Stimulated activated CD4-positive, alpha-beta T cell treated with anti-CD3 and anti-CD28 coated beads, Interleukin-4, amount 100 ng/mL, for 48 hours (primary cell): ENCODE results near the gene DERL2.
A peak's percentile ranks its signal among the peaks of the same experiment; 100 is the strongest.

ENCODE experiments used
- DNase-seq, 2 donors: peaks; one replicate each; pipeline ENCODE4 v3.0.0-alpha.2; 2020; ENCODE audit warnings: low read depth in 2 of 2

The DERL2 gene

DNA sequence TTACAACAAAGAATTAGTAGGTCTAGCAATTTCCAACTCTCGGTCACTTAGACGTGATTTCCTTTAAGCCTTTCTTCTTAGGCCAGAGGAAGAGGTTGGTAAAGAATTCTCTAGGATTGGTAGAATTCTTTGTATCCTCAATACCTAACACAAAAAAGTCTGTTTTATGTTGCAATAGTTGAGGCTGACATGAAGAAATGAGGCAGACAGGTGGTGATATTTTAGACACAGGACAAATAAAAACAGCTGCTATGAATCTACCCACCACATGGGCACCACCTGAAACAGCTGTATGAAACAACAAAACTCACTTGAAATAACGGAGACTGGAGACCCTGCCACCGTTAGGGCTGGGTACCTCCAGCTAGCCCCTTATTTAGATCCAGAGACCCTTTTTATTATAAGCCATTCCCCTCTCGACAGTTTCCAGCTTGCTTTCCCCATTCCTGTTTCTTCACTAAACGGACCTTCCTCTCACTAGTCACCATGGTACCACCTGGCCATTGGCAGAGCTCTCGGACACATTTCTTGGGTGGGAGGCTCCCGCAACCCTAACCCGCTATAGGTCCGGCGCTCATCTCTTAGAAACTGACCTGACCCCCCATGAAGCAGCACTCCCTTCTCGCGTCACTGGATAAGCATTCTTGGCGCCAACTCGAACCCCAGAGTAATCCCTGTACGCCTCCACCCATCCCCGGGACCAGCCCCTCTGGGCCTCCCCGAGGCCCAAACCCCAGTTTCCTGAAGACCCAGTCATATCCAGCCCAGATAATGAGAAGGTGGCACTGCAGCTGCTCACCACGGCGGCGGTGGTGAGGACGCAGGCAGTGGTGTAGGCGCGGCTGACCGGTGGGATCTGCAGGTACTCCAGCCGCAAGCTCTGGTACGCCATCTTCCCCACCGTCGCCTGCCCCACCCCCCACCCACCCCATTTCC, at the start of gene DERL2:
Gene DERL2, minus strand, starts transcription at position 909 of the 936 bp plus-strand sequence. Its CDS starts 17 bp downstream, at position 892.
- no peak for DNase-seq

DNA sequence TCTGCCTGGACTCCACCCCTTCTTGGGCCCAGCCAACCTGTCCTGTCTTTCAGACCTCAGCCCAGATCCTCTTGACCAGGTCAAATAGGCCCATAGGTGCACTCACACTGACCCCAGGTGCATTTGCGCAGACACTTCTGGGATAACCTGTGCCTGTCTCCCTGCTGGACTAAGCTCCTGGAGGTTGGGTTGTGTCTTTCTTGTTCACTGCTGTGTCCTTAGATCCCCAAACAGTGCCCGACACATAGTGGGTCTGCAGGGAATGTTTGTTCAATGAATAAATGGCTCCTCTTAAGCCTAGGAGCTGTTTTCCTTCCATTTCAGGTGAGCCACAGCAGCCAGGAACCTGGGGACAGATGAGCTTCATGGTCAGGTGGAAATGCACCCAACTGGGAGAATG, 49.5 kb upstream of the DERL2 start:
- DNase-seq, result no peak

DNA sequence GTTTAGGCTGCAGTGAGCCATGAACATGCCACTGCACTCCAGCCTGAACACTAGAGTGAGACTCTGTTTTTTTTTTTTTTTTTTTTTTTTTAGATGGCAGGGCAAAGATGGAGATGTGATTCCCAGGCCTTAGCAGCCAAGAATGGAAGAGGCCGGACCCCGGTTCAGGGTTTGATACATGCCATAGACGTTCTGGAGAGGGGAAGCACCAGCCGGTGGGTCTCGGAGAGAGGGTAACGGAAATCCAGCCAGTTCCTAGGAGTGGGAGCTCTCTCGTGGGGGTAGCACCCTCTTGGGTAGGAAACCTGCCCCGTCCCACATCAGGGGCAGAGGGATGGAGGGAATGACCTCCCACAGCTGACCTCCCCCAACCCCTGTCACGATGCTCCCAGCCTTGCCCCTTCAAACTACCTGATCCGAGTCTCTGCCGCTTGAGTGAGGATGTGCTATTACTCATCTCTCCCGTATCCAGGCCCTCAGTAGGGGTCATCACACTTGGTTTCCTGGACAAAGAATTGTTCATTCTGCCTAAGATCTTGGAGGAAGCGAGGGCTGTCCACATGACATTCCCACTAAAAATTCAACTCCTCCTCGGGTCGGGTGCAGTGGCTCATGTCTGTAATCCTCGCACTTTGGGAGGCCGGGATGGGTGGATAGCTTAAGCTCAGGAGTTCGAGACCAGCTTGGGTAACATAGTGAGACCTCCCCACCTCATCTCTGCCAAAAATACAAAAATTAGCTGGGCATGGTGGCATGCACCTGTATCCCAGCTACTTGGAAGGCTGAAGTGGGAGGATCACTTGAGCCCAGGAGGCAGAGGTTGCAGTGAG, 47.7 kb upstream of the DERL2 start:
- no peak for DNase-seq

DNA sequence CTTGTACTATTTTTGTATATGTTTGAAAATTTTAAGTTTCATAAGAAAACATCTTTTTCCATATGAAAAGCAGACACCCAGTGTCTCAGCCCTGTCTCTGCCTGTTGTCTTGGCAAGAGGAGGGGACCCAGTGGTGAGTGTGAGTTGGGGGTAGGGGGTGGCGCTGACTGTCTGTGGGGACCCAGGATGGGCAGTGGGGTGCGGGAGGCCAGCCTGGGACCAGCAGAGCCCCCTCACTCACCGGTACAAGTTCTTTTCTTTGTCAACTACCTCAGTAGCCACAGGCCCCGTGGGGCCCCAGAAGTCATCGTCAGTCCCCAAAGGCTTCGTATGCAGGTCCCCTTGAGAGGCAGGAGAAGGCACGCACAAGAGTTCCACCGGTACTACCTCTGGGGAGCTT, 46.6 kb upstream of the DERL2 start:
- no peak for DNase-seq

DNA sequence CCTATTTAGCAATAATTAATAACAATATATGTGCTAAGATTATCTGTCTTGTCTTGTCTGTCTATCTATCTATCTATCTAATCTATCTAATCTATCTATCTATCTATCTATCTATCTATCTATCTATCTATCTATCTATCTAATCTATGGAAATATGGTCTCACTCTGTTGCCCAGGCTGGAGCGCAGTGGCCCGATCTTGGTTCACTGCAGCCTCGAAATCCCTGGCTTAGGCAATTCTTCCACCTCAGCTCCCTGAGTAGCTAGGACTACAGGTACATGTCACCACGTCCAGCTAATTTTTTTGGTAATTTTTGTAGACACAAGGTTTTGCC, 45.1 kb upstream of the DERL2 start:
- no peak for DNase-seq

DNA sequence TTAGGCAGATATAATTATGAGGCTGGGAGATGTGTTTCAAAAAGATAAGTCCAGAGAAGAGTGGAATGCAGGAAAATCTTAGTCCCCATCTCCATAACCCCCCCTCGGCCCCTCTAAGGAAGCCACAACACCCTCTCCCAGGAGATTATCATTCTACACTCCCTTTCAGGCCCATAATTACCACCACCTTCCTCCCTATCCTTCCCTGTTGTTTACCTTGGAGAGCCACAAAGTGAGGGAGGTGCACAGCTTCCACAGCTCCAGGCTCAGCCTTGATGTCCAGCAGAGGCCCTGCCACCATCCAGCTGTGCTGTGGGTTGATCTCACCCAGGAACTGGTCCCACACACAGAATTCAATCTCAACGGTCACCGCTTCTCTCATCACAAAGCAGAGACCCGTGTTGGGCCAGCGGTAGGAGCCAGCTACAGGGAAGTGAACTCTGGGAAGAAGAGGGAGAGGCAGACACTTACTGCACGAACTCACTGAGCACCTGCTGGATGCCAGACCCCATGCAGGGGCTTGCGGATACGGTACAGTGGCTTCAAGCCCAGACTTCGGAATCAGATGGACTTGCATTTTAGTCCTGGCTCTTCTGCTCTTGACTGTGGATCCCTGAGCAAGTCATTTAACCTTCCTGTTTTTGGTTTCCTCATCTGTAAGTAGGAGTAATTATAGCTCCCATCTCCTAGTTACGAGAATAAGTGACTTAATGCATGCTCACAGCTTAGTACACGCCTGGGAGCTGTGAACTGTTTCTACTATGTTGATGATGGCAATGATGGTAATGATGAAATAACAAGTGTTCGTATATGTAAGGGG, 44.5 kb upstream of the DERL2 start:
- DNase-seq, result no peak

DNA sequence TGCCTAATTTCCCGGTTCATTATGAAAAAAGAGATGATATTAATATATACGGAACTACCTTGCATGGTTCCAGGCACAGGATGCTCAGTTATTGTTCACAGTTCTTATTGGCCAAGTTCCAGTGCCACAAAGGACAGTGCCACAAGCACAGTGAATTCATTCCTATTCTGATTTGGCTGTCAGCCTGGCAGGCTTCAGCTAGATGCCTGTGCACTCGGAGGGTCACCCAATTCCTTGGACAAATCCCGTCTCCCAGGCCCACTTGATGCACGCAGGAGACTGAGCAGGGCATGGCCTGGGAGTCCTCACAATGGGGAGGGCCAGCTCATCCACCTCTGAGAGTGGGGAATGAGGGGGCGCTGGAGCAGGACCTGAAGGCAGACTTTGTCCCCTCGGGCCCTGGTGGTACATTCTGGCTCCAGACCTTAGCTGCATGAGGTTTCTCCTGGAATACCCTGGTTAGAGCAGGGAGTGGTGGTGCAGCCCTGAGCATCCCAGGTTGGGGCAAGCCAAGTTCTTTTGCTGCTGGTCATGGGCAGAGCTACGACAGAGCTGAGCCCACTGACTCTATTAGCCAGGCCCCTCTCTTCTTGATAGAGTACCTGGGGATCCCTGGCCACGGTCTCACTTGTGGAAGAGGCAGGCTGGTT, 41.7 kb upstream of the DERL2 start:
- no peak for DNase-seq

DNA sequence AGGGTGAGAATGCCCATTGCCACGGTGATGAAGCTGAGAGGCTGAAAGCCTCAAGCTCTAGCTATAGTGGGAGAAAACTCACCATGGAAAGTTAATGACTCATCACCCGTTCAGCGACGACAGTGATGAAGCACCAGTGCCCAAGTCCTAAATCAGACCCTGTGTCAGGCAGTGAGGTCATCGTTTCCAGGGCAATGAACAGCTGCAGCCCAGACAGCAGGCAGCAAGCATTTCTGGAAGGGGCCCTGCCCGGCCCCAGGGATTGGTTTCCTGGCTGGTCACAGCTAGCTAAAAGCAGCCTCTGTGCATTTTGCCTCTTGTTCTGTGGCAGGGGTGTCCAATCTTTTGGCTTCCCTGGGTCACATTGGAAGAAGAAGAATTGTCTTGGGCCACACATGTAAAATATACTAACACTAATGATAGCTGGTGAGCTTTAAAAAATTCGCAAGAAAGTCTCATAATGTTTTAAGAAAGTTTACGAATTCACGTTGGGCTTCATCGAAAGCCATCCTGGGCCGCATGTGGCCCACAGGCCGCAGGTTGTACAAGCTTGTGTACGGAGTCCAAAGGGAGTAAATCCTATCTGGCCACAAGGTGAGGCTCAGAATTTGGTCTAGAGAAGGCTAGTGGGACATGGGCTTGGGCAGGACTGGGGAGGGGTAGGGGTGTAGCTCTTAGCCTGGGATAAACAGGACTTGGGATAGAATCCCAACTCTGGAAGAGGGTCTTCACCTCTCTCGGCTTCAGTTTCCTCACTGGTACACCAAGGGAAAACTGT, 41.0 kb upstream of the DERL2 start:
- peak; percentile 54 to 64 for DNase-seq

DNA sequence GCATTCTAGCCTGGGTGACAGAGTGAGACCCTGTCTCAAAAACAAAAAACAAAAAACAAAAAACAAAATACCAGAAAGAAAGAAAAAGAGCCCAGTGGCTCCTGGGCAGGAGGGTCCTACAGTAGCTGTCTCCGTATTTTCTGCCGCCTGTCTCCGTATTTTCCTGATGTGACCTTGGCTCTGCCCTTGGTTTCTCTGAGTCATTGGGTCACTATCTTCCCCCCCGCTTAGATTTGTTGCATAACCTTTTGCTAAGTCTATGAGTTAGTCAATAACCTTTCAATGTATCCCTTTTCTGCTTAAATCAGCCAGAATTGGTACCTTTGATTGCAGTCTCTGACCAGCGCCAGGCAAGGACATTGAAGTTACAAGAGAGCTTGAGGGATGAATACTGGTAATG, 37.3 kb upstream of the DERL2 start:
- no peak for DNase-seq

DNA sequence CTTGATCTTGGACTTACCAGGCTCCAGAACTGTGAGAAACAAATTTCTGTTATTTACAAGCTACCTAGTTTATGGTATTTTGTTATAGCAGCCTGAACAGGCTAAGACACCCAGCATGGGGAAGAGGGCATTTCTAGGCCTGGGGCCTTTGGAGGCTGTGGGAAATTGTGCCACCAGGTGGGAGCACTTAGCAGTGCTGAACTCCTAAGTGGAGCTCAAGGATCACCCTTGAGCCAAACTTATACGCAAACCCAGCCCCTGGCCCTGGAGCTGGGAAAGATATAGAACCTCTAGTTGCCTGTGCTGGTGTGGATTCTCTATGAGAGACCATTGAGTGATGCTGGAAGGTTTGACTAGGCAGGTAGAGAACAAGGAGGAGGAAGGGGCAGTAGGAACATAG, 36.5 kb upstream of the DERL2 start:
- DNase-seq, result no peak

DNA sequence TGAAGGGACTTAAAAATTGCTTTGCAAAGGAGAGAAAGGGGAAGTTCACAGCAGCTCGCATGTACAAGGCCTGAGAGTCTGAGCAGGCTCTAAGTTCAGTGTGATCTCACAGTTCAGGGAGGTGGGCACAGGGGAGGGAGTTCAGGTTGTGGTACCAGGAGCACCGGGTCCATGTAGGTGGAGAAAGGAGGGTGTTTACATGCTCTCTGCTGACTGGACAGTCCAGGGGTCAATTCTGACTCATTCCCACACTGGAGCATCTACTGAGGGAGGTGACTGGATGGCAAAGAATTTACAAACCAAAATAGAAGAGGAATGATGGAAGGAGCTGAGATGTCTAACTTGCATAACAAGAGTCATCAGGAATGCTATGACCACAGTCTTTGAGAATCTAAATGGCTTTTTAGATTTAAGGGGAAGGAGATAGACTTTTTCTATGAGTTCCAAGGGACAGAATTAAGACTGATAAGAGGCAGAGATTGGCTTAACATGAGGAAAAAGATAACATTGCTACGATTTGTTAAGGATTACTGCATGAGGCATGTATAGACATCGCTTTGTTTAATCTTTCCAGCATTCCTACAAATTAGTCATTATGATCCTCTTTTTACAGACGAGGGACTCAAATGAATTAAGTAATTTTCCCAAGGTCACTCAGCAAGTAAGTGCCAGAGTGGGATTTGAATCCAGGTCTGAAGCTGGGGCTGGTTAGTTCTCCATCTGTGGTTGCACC, 30.2 kb upstream of the DERL2 start:
- DNase-seq, result no peak

DNA sequence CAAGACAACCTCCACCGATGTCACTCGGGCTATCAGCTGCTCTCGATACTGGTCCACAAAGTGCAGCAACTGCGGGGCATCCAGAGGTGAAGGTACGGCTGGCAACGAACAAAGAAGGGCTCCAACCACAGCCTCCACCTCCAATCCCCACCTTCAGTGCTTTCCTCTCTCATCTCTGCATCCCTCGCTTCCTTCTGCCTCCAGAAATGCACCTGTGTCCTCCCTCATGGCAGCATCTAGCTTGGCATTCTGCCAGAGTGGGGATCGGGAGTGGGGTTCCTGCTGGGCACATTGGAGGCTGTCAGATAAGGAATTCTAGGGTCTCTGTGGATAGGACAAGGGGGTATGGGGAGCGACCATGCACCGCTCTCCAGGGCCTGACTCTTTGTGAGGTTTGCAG, 29.0 kb upstream of the DERL2 start:
- no peak for DNase-seq

DNA sequence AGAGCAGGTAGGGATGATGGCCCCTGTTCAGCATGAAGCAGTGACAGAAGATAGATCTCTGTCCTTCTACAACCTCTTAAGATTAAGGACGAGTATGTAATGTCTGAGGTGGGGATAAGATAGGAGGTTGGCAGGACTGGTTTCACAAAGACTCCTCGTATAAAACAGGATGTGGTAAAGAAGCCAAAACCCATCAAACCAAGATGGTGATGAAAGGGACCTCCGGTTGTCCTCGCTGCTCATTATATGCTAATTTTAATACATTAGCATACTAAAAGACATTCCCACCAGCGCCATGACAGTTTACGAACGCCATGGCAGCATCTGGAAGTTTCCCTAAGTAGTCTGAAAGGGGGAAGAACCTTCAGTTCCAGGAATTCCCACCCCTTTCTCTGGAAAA, 27.6 kb upstream of the DERL2 start:
- DNase-seq, result no peak

DNA sequence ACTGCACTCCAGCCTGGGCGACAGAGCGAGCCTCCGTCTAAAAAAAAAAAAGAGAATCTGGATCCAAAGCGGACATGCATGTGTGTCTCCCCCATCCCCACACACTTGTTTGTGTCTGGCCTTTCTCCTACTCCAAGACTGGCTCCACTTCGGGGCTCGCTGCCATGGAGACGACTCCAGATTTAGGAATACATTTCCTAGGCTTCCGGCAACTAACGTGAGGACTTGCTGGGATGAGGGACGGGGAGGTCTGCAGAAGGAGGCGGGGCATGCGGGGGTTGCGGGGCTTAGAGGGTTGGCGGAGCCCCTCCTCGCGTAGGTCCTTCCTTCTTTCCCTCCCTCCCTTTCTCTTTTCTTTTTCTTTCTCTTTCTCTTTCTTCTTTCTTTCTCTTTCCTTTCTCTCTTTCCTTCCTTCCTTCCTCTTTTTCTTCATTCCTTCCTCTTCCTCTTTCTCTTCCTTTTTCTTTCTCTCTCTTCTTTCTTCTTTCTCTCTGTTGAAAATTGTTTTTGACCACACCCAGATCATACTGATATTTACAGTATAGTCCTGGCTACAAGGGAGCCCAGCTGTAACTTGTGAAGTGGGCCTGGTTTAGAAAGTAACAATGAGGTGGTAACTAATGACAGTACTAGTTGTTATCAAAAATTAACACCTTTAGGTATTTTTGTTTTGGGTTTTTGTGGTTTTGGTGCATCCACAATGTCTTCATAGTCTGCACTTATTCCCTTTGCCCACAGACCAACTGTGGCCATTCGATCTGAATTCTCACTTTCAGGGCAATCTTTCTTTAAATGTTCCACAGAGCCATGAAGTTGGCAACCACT, 25.6 kb upstream of the DERL2 start:
- DNase-seq, result no peak

DNA sequence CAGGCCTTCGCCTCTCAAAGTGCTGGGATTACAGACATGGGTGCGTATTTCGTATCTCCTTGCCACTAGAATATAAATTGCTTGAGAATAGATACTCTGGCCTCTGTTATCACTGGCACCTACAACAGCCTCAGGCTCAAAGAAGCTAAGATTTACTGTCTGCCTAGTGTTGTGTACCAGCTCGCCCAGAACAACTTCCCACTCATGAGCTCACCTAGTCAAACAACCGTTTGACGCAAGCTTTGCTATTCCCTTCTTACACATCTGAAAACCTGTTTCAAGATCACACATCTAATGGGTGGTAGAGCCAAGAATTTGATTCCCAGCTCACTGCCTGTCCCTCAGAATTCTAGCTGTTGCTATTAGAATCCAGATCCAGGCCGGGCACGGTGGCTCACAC, 24.8 kb upstream of the DERL2 start:
- DNase-seq, result no peak

DNA sequence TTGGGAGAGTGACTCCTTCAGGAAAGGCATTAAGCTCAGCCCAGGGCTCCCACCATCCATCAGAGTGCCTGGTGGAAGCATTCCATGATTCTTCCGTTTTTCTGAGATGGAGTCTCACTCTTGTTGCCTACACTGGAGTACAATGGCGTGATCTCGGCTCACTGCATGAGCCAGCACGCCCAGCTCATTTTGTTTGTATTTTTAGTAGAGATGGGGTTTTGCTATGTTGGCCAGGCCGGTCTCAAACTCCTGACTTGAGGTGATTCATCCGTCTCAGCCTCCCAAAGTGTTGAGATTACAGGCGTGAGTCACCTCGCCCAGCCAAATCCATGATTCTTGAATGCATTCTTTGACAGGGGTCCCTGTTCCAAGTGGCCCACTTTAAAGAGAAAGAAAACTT, 23.5 kb upstream of the DERL2 start:
- no peak for DNase-seq

DNA sequence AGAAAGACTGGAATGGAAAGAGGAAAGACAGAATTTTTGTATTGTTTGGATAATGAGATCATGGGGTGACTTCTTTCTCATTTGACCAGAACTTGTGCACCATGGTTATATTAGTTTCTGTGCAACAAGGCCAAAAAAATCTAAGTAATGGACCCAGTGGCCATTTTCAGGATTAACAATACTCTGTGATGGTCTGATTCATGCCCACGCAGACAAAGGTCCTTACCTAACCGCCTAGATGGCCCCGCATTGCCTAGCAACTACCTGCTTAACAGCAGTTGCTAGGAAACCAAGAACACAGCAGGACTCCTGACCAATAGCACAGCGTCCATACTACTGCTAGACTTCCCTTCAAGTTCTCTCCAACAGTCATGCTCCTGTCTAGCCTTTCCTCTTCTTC, 22.8 kb upstream of the DERL2 start:
- no peak for DNase-seq

DNA sequence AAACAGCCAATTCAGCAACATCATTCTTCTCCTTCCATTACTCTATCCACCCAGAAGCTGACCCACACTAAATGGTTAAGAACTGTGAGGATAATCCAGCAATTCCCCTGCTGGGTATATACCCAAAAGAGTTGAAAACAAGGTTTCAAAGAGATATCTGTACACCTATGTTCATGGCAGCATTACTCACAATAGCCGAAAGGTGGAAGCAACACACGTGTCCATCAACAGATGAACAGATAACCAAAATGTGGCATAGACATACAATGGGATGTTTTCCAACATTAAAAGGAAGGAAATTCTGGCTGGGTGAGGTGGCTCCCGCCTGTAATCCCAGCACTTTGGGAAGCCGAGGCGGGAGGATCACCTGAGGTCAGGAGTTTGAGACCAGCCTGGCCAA, 20.3 kb upstream of the DERL2 start:
- DNase-seq, result no peak

DNA sequence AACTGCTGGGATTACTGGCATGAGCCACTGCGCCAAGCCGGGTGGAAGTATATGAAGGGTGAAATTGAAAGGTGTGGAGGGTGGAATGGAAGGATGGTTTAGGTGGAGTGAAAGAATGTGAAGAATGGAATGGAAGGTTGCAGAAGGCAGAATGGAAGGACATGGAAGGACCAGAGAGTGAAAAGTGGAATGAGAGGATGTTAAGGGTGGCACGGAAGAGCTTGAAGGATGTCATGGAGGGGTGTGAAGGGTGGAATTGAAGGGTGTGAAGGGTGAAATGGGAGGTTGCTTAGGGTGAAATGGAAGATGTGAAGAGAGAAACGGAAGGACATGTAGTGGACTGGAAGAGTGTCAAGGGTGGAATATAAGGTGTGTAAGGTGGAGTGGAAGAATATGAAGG, 16.6 kb upstream of the DERL2 start:
- no peak for DNase-seq
